Stromal cell of bone marrow (primary cell): Measurements from ENCODE around the gene CYP2A6.
"Not testable (repeated sequence)": the region's sequence is repeated elsewhere in the genome, so short reads cannot be mapped to it uniquely, and the experiment has no call there.

Experiments
- DNase-seq: peaks from one replicate; pipeline ENCODE4 v3.0.0-alpha.2; 2012; ENCODE audit warnings: low read depth

Gene CYP2A6, protein sequence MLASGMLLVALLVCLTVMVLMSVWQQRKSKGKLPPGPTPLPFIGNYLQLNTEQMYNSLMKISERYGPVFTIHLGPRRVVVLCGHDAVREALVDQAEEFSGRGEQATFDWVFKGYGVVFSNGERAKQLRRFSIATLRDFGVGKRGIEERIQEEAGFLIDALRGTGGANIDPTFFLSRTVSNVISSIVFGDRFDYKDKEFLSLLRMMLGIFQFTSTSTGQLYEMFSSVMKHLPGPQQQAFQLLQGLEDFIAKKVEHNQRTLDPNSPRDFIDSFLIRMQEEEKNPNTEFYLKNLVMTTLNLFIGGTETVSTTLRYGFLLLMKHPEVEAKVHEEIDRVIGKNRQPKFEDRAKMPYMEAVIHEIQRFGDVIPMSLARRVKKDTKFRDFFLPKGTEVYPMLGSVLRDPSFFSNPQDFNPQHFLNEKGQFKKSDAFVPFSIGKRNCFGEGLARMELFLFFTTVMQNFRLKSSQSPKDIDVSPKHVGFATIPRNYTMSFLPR

DNA sequence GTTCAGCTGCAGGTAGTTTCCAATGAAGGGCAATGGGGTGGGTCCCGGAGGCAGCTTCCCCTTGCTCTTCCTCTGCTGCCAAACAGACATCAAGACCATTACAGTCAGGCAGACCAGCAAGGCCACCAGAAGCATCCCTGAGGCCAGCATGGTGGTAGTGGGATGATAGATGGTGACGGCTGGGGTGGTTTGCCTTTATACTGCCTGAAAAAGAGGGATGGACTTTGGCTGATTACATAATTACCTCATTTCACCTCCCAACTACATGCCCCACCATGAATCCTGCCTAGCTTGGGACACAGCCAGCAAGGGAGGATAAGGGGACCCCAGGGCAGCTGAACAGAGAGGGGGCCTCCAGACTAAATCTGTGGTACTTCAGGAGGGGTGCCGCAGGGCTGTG lies at the start of gene CYP2A6:
Gene CYP2A6, minus strand, starts transcription at position 171 of the 400 bp plus-strand sequence. Its CDS starts 21 bp downstream, at position 150.
- DNase-seq, result not testable (repeated sequence)

DNA sequence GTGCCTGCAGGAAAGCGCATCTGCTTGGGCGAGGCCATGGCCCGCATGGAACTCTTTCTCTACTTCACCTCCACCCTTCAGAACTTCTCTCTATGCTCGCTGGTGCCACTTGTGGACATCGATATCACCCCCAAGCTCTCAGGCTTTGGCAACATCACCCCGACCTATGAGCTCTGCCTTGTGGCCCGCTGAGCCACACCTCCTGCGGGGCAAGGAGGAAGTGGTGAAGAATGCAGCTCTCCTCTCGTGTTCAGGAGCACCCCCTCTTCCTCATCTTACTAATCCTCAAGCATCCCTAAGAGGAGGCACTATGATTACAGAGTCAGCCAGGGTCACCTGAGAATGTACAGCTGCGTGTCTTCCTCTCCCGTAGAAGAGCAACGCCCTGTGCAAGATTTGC lies 49.7 kb upstream of the CYP2A6 start:
- not testable (repeated sequence) for DNase-seq

DNA sequence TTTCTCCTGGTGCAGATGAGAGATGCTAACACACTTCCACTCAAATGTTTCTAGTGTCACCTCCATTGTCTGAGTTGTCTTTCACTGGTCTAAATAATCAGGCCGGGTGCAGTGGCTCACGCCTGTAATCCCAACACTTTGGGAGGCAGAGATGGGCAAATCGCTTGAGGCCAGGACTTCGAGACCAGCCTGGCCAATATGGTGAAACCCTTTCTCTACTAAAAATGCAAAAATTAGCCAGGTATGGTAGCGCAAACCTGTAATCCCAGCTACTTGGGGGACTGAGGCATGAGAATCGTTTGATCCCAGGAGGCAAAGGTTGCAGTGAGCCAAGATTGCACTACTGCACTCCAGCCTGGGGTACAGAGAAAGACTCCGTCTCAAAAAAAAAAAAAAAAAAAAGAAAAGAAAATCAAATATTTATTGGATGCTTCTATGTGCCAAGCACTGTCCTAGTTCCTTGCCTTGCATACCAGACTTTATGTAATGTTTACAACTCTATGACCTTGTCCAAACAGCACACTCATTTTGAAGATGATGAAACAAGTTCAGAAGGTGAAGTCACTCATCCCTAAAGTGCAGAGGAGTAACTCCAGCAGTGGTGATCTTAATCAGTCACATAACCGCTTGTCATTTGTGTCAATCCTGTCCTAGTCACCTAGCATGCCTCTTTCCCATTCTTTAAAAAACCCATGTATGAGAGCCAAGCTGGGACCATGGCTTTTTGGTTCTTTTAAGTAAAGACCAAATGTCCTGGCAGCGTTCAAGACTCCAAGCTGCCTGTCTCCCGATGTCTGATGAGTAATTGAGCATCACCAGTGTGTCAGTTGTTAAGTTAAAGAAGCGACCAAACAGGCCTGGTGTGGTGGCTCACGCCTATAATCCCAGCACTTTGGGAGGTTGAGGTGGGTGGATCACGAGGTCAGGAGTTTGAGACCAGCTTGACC lies 46.9 kb upstream of the CYP2A6 start:
- DNase-seq, result not testable (repeated sequence)

DNA sequence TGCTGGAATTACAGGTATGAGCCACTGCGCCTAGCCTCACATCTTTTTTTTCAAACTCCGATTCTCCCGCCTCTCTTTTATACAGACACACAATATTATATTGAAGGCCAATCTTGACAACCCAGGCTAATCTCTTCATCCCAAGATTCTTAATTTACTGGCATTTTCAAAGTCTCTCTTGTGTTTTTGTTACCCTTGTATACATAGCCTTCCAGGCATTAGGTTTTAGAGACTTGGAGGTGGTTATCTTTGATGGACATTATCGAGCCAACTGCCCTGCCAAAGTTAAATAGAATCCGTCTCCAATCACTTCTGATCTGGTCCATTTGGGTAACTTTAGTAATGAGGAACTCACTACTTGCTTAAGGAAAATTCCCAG lies 46.2 kb upstream of the CYP2A6 start:
- DNase-seq, result no peak

DNA sequence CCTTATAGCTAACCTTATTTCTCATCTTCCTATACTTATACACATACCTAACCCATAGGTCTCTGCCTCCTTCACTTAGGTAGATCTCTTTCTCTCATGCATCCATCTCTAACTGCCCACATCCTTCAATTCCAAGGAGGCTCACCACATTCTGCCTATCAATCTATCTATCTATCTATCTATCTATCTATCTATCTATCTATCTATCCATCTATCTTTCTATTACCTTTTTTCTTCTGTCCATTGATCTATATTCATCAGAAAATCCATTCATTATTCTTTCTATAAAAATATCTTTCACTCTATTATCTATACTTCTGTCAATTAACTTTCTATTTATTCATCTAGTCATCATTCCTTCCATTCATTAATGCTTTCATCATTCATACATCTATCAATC lies 42.9 kb upstream of the CYP2A6 start:
- no peak for DNase-seq

DNA sequence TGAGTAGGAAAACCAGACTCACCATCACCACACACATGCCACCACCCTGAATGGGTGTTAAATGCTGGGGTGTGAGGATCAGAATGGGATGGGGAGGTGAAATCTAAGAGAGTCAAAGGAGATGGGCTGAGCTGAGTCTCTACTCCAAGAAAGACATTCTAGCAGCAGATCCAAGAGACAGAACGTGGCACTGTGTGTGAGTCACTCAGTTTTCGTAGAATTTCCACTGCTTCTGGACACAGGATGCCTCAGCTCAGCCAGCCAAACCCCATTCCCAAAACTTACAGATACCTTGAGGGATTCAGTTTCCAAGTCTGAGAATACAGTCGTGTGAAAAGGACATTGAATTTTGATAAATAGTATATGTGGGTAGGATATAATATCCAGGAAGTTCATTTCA lies 39.1 kb upstream of the CYP2A6 start:
- DNase-seq, result no peak

DNA sequence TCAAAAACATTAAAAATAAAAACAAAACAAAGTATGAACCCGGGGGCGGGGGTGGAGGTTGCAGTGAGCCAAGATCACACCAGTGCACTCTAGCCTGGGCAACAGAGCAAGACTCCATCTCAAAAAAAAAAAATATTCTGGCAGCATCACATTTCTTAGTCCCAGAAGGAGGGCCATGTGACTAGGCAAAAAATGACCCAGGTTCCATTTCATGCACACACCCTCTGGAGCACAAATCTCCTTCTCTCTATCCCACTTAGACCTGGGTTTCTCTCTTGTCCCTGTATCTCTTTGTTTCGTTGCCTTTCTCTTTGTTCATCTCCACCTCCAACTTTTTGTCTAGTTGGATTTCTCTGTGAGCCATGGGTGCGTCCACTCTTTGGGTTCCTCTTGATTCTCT lies 37.9 kb upstream of the CYP2A6 start:
- no peak for DNase-seq

DNA sequence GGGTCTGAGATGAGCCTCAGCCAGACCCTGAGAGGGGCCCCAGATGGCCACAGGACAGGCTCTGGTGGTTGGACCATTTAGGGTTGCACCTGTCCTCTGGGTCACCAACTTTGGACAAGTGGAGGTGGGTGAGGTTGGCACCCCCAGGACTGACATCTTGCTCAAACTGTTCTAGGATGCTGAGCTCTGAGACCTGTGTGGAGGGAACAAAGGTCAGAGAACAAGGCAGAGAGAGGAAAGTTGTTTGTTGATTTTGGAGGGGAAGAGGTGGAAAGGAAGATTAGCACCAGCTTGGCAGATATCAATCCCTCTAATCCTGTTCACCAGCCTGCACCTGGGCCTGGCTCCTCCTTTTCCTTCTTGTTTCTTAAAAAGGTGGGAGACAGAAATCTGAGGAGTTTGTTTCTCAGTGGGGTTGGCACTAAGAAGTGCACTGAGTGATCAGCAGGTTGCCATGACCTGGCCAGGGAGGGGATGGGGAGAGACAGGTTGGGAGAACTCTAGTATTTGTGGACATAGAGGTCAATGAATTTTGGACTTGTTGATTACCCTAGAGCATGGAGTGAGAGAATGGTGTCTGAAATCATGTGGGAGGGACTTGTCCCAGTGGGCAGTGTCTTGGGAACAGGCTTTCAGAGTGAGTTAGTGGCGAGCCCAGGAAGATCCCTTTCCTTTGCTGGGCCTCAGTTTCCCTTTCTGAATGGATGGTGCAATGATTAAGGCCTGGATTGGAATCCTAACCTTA lies 34.1 kb upstream of the CYP2A6 start:
- DNase-seq, result not testable (repeated sequence)

DNA sequence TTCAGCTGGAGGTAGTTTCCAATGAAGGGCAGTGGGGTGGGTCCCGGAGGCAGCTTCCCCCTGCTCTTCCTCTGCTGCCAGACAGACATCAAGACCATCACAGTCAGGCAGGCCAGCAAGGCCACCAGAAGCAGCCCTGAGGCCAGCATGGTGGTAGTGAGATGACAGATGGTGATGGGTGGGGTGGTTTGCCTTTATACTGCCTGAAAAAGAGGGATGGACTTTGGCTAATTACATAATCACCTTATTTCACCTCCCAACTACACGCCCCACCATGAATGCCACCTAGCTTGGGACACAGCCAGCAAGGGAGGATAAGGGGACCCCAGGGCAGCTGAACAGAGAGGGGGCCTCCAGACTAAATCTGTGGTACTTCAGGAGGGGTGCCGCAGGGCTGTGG lies 31.8 kb upstream of the CYP2A6 start, which contains the start of gene CYP2A7:
Gene CYP2A7, minus strand, starts transcription at position 170 of the 400 bp plus-strand sequence. Its CDS starts 21 bp downstream, at position 149.
- DNase-seq, result not testable (repeated sequence)

DNA sequence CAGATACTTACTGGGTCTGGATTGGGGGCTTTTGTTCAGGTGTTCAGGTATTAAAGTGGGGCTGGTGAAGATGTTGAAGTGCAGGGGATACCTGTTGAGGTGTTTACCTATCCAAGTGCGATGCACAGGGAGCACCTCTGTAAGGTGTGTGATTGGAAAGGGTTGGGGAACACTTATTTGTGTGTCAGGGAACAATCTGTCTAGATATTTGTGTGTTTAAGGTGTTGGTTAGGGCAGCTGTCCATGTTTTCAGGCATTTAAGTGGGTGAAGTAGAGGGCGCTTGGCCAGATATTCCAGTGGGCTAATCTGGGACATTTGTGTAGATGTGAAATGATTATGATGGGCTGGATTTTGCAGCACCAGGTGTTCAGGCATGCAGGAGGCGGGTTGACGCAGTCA lies 29.1 kb upstream of the CYP2A6 start:
- not testable (repeated sequence) for DNase-seq

DNA sequence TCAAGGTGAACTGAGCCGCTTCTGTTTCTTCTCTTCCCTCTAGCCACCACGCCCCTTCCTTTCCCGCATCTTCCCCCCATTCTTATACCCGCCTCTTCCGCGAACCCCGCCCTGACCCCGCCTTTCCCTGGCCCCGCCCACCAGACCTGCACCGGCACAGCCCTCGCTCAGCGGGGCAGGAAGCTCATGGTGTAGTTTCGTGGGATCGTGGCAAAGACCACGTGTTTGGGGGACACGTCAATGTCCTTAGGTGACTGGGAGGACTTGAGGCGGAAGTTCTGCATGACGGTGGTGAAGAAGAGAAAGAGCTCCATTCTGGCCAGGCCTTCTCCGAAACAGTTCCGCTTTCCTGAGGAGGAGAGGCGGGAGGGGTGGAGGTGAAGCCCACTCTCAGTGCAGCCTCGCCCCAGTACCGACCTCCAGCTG lies 25.3 kb upstream of the CYP2A6 start:
- not testable (repeated sequence) for DNase-seq

DNA sequence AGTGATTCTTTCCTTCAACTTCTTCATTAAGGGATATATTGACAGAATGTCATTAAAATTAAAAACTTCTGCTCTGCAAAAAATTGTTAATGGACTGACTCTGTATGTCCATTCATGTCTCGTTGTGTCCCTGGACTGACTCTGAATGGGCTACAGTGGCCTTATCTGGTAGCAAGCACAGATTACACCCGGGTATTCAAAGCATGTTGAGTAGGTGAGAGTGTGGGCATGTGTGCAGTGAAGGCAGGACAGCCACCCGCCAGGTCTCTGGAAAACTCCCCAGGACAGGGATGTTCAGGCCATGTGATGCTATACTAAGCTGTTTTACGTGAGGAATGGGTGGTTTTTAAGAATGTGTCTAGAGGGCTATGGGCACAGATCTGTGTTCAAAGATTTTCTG lies 24.6 kb upstream of the CYP2A6 start:
- not testable (repeated sequence) for DNase-seq

DNA sequence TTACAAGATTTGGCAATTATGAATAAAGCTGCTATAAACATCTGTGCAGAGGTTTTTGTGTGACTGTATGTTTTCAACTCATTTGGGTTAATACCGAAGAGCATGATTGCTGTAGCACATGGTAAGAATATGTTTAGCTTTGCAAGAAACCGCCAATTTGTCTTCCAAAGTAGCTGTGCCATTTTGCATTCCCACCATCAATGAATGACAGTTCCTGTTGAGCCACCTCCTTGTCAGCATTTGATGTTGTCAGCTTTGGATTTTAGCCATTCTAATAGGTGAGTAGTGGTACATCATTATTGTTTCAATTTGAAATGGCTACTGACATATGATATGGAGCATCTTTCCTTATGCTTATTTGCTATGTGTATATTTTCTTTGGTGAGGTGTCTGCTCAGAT lies 23.6 kb upstream of the CYP2A6 start:
- DNase-seq, result not testable (repeated sequence)

DNA sequence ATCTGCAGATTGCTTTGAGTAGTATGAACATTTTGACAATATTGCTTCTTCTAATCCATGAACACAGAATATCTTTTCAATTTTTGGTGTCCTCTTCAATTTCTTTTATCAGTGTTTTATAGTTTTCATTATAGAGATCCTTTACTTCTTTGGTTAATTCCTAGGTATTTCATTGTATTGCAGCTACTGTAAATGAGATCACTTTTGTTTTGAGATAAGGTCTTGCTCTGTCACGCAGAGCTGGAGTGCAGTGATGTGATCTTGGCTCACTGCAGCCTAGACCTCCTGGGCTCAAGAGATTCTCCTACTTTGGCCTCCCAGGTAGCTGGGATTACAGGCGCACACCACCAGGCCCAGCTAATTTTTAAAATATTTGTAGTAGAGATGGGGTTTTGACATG lies 22.0 kb upstream of the CYP2A6 start:
- DNase-seq, result no peak

DNA sequence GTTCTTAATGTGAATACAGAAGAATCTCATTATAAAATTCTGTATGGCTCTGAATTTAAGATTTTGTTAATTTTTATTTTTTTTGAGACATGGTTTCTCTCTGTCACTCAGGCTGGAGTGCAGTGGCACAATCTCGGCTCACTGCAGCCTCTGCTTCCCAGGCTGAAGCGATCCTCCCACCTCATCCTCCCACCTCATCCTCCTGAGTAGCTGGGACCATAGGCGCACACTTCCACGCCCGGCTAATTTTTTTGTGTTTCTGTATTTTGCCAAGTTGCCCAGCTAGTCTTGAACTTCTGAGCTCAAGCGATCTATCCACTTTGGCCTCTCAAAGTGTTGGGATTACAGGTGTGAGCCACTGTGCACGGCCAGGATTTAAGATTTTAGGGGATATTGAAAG lies 17.5 kb upstream of the CYP2A6 start:
- DNase-seq, result no peak

DNA sequence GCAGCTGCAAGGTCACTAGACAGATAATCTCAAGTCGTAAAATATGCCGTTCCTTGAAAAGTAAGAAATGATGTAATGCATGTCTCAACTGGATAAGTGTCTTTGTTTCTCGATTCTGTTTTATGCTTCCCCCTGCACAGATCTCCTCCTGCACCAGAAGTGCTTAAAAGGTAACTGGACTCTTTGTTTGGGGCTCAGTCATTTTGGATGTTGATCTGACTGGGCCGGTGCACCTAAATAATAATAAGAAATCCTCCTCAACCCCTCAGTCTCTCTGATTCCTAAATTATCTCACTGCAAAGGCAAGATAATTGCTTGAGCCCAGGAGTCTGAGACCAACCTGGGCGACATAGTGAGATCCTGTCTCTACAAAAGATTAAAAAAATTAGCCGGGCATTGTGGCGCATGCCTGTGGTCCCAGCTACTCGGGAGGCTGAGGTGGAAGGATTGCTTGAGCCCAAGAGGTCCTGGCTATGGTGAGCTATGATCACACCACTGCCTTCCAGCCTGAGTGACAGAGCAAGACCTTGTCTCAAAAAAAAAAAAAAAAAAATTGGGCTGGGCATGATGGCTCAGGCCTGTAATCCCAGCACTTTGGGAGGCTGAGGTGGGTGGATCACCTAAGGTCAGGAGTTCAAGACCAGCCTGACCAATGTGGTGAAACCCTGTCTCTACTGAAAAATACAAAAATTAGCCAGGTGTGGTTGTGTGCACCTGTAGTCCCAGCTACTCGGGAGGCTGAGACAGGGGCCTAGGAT lies 14.7 kb upstream of the CYP2A6 start:
- not testable (repeated sequence) for DNase-seq

DNA sequence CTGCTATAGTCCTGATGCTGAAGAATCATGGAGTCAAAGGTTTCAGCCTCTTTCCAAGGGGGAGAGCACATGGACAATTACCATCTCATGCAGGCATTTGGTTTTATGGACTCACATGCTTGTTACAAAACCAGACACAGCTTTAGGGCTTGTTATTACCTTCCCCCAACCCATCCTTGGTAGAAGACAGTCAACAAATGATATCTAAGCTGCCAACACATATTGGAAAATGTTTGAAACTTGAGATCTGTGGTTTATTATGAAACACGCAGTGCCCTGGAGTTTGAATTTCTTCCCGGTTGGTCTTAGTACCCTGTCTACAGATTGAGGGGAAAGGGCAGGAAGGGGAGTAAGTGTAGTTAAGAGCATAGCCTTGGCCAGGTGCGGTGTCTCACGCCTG lies 12.5 kb upstream of the CYP2A6 start:
- peak; percentile 58 for DNase-seq

DNA sequence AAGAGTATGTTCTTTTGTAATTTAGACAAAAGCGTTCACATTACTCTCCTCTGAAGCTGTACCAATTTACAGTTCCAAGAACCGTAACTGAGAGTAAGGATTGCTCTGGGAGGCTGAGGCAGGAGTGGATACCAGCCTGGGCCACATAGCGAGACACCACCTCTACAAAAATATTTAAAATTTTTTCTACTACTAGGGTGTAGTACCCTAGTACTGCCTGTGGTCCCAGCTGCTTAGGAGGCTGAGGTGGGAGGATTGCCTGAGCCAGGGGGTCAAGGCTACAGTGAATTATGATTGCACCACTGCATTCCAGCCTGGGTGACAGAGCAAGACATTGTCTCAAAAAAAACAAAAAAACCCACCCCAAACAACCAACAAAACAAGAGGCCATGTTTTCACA lies 12.1 kb upstream of the CYP2A6 start:
- no peak for DNase-seq

DNA sequence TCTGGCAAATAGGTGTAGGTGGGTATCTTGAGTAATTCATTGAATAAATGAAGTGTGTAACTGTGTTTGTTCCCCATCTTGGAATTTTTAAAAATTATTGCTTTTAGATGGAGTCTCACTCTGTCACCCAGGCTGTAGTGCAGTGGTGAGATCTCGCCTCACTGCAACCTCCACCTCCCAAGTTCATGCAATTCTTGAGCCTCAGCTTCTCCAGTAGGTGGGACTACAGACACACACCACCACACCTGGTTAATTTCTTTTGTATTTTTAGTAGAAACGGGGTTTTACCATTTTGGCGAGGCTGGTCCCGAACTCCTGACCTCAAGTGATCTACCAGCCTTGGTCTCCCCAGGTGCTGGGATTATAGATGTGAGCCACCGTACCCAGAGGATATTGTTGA lies 7.9 kb upstream of the CYP2A6 start:
- no peak for DNase-seq

DNA sequence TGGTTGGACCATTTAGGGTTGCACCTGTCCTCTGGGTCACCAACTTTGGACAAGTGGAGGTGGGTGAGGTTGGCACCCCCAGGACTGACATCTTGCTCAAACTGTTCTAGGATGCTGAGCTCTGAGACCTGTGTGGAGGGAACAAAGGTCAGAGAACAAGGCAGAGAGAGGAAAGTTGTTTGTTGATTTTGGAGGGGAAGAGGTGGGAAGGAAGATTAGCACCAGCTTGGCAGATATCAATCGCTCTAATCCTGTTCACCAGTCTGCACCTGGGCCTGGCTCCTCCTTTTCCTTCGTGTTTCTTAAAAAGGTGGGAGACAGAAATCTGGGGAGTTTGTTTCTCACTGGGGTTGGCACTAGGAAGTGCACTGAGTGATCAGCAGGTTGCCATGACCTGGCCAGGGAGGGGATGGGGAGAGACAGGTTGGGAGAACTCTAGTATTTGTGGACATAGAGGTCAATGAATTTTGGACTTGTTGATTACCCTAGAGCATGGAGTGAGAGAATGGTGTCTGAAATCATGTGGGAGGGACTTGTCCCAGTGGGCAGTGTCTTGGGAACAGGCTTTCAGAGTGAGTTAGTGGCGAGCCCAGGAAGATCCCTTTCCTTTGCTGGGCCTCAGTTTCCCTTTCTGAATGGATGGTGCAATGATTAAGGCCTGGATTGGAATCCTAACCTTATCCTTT lies 2.4 kb upstream of the CYP2A6 start:
- DNase-seq, result not testable (repeated sequence)
